Regular cardiac myocyte (primary cell): ENCODE data around the gene SPINK1. TPM values are rescaled to one million over a fixed set of nuclear protein-coding genes. Genes with fewer than 3 reads are reported as not detected.

Experiments used
- total RNA-seq: library from RNA; depleted of rRNA; stranded (reverse); fragments of >200 nt; gene quantifications from 2 replicates; pipeline ENCODE4 v1.2.3, GENCODE V29; 2014

Gene SPINK1, protein sequence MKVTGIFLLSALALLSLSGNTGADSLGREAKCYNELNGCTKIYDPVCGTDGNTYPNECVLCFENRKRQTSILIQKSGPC
- 0.56 TPM in 1 of 2 replicates, not detected in the other for total RNA-seq

GRCh38 chr5:147831465-147831864 is at the start of gene SPINK1:
Gene SPINK1, minus strand, starts transcription at chr5:147831671. Its CDS starts 94 bp downstream, at chr5:147831577.

DNA sequence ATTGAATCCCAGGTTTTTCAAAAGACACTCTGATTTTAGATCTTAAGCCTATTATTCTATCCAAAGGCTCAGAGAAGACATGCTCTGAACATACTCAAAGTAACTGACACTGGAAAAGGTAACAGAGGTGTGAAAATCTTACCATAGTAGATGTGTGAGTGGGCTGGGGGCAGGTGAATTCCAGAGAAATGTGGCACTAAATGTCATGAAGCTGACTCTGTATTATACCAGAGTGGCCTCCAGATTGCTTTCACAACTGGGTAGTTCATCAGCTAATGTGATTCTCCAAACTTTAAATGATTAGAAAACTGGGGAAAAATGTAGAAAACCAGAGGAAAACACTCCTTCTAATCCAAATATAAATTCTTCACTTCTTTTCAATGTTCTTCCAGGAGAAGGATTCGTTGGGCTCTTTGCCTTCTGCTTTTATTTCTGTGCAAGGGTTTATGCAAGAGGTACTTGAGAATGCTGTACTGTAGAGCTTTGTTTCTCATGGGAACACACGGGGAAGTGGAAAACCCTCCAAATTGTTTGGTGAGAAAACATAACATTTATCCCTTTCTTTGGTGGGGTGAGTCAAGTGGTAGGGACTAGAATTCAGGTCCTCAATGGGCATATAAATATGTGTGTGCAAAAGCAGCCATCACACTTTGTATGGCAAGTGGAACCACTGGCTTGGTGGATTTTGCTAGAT is 46.7 kb upstream of the SPINK1 start, which contains the start of gene SCGB3A2:
Gene SCGB3A2 (plus strand): TSS at position 646 of the 694 bp plus-strand sequence. CDS start 93 bp downstream, outside the sequence.

DNA sequence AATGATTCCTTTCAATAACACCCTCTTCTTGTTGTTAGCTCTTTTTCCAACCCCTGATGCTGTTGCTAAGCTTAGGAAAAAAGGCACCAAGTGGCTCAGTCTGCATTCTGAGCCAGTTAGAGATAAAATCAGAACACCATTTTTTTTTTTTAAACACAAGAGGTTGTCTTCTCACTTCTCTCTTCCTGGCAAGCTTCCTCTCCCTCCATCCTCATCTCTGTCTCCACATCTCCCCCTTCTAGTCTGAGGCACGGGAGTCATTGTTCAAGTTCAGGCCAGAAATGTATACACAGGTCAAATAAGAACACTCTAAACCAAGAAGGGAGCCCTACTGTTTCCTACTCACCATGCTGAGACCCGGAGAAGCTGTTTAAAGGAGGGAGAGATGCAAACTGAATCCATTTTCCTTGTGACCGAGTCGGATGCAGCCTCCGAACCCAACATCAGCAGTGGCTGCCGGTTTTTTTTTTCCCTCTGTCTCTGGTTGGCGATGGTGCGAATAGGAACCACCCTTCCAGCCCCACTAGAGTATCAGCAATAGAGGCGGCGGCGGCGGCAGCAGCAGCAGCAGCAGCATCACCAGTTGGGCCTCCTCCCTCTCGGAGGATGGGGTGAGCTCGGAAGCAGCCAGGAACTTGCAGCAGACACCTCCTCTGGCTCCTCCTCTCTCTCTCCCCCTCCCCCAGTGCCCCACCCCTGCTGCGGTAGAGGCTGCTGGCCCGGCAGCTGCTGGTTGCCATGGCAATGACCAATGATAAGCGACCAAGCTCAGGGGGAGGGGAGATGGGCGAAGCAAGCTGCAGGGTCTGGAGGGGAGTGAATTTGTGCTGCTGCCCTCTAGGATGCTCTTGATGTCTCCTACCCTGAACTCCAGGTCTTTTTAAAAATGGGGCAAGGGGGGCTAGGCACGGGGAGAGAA is 49.1 kb downstream of the SPINK1 start, which contains the start of gene JAKMIP2:
Gene JAKMIP2 (minus strand): TSS at position 619 of the 919 bp plus-strand sequence. CDS start 110,922 bp downstream, outside the sequence.

Other genes starting within 250 kb of the SPINK1 start
- under 0.01 TPM in 2 replicates for gene JAKMIP2, start 48.9 kb downstream of the SPINK1 start, total RNA-seq
- gene SCGB3A2, start 47.0 kb upstream of the SPINK1 start, total RNA-seq: 0.85 TPM in 1 of 2 replicates, not detected in the other
- 5.9 and 25.1 TPM in 2 replicates for gene C5orf46, start 74.9 kb upstream of the SPINK1 start, total RNA-seq
- not detected in 2 replicates for gene SPINK5, start 232.3 kb upstream of the SPINK1 start, total RNA-seq